HG03571 (cell line): ENCODE data around the gene ADK.
"Not testable (repeated sequence)": the region's sequence is repeated elsewhere in the genome, so short reads cannot be mapped to it uniquely, and the experiment has no call there.

Experiments used
- ATAC-seq: cut with Tn5 transposase; IDR thresholded peaks from one replicate; pipeline ENCODE4 v1.9.1; 2021; ENCODE audit not compliant: unreplicated experiment

ADK gene

DNA sequence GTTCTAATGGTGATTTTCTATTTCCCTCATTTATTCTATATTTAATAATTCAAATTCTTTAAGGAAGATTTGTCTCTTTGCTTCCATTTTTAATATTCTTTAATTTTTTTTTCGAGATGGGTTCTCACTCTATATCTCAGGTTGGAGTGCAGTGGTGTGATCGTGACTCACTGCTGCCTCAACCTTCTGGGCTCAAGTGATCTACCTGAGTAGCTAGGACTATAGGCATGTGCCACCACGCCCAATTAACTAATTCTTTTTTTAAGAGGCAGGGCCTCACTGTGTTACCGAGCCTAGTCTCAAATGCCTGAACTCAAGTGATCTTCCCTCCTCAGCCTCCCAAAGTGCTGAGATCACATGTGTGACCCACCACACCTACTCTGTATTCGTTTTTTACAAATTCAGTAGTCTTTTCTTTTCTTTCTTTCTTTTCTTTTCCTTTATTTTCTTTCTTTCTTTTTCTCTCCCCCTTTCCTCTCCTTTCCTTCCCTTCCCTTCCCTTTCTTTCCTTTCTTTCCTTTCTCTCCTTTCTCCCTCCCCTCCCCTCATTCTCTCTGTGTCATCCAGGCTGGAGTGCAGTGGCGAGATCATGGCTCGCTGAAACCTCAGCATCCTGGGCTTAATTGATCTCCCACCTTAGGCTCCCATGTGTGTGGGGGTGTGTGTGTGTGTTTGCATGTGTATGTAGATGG is 323.1 kb downstream of the ADK start:
- no peak for ATAC-seq

DNA sequence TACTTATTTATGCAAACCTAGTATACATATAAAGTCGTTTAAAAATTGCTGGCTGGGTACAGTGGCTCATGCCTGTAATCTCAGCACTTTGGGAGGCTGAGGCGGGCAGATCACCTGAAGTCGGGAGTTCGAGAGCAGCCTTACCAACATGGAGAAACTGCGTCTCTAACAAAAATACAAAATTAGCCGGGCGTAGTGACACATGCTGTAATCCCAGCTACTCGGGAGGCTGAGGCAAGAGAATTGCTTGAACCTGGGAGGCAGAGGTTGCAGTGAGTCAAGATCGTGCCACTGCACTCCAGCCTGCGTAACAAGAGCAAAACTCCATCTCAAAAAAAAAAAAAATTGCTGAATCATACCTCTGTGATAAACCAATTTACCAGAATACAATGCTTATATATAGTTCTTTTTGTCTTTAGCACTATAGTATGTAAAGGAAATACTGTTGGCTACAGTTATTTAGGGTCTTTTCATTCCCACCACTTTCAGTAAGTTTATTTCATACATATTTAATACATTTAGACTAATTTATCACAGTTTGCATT is 325.2 kb downstream of the ADK start:
- not testable (repeated sequence) for ATAC-seq

DNA sequence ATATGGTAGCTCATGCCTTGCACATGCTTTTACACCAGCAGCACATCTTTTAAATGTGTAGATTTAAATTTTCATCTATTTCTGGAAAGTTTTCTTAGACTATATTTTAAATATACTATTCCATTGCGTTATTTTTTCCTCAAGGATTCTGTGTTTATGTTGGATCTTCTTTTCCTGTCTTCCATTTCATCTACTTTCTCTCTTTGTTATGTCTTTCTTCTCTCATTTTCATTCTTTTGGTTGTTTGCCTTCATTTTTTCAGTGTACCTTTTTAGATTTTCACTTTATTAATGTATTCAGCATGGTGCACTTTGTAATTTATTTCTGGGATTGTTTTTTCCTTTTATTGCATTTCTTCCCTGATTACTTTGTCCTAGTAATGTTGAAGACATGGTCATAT is 329.8 kb downstream of the ADK start:
- ATAC-seq, result no peak

DNA sequence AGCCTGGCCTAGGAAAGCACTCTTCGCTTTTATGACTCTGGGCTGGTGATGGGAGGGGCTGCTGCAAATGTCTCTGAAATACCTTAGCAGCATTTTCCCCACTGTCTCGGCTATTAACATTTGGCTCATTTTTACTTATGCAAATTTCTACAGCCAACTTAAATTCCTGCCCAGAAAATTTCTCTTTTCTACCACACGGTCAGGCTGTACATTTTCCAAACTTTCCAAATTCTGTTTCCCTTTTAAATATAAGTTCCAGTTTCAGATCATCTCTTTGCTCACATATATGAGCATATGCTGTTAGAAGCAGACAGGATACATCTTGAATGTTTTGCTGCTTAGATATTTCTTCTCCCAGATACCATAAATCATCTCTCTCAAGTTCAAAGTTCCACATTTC is 332.3 kb downstream of the ADK start:
- ATAC-seq, result no peak

DNA sequence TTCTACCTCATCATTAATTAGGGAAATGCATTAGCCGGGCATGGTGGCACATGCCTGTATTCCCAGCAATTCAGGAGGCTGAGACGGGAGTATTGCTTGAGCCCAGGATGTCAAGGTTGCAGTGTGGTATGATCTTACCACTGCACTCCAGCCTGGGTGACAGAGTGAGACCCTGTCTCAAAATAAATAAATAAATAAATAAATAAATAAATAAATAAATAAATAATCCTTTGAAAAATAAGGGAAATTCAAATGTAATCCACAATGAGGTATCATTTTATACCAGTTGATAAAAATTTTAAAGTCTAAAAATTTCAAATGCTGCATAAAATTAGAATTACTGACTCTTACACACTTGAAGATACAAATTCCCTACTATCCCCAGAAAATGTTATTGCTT is 334.3 kb downstream of the ADK start:
- ATAC-seq, result no peak

DNA sequence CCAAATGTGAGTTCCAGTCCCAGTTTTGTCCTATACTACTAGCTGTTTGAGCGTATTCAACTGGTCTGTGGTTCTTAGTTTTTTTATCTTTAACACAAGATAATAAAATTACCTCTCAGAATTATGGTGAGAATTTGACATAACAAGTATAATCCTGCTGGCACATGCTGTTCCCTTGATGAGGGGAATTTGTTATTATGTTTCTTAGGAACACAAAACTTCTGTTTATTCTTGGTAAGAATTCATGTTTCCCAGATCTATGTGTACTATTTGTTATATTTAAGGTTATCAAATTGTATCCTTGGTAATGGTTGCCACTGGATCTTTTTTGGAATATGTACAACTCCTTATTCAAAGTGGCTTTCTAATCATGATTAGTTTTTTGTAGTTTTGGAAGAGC is 335.6 kb downstream of the ADK start:
- no peak for ATAC-seq

DNA sequence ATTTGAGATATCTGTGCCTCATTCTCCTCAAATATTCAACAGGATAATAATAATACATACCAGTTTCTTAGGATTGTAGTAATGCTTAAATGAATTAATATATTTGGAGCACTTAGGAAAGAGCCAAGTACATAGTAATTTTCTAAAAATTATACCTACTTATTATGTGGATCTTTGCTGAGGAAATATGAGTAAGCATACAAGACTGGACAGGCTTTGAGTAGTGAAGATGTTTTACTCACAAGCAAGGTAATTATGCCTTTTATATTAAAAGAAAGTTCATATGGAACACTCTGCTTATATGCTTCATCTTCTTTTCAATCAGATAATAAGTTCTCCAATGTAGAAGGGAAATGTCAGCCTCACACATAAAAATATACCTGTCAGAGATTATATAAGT is 337.9 kb downstream of the ADK start:
- ATAC-seq, result no peak

DNA sequence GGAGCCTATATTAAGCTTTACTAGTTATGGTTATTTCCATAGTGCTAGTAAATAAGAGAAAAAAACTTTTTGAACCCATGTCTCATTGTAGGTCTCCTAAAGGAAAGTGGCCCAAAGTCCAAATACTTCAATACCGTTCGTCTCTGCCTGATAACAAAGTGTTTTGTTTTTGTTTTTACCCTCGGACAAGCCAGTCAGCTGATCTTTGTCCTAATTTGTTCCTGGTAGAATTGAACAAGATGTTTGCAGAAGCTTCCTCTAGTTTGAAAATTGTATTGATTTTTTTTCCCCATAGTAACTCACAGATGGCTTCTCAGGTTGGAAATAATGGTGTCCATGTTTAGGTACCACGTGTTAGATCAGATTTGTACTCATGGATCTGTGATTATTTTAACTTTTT is 339.5 kb downstream of the ADK start:
- ATAC-seq, result no peak

DNA sequence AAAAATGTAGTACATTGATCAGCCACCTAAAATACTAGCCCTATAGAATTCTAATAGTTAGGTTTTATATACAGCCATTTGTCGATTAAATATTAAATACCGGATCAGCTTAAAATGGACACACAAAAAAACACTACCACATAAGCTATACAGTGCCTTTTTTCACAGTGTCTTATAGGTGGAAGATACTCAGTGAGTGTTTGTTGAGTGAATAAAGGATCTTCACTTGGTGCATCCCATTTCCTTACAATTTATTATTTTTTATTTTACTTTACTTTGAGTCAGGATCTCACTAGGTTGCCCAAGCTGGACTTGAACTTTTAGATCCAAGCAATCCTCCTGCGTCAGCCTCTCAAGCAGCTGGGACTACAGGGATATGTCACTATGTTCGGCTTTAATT is 340.0 kb downstream of the ADK start:
- ATAC-seq, result no peak

DNA sequence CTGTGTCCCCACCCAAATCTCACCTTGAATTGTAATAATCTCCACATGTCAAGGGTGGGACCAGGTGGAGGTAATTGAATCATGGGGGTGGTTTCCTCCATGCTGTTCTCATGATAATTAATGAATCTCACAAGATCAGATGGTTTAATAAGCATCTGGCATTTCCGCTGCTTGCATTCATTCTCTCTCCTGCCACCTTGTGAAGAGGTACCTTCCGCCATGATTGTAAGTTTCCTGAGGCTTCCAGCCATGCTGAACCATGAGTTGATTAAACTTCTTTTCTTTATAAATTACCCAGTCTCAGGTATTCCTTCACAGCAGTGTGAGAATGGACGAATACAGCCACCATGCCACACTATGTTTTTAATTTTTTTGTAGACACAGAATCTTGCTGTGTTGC is 345.3 kb downstream of the ADK start:
- ATAC-seq, result not testable (repeated sequence)

DNA sequence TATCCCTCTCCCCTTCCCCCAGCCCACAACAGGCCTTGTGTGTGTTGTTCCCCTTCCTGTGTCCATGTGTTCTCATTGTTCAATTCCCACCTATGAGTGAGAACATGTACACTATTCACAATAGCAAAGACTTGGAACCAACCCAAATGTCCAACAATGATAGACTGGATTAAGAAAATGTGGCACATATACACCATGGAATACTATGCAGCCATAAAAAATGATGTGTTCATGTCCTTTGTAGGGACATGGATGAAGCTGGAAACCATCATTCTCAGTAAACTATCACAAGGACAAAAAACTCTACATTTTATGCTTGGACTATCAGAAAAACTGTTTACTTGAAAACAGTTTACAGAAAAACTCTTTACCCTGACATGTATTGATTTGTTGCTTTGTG is 347.6 kb downstream of the ADK start:
- not testable (repeated sequence) for ATAC-seq

DNA sequence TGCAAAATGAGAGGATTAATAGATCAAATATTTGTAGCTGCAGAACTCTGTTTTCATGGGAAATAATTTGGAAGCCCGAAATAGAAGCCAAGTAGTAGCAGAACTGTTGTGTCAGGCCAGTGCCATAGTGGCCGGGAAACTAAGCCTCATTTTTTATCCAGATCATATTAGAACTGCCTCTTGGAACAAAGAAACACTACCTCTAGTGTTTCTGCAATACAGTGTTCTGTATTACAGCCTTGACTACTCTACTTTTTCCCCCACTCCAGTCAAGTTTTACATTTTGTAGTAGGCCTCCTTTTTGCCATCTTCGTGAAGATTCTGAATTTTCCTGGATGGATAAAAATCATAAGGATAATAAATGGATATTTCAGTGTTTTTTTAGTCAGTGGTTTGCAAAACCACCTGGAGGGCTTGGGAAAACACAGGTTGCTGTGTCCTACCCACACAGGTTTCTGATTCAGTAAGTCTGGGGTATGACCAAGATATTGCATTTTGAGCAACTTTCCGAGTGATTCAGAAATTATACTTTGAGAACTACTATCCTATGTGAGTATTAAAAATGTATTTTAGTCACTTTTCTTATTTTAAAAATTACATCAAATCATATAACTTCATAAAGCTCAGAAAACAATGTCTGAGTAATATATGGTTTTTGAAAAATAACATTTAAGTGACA is 349.1 kb downstream of the ADK start:
- no peak for ATAC-seq

DNA sequence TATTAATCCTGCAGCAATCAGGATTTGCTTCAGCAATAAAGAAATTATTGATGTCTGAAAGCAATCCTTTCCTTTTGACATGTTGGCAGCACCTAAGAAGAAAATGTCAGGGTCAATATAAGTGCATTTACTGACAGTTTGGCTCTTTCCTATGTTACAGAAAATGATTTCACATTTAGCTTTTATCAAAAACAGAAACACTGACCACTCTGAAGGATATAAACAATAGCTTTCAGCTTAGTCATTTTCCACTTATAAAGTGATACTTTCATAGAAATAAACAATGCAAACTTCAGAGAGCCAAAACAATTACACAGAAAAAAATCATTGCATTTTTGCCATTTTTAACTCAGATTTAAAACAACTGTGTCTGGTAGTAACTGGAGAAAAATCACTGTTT is 349.8 kb downstream of the ADK start:
- ATAC-seq, result no peak

DNA sequence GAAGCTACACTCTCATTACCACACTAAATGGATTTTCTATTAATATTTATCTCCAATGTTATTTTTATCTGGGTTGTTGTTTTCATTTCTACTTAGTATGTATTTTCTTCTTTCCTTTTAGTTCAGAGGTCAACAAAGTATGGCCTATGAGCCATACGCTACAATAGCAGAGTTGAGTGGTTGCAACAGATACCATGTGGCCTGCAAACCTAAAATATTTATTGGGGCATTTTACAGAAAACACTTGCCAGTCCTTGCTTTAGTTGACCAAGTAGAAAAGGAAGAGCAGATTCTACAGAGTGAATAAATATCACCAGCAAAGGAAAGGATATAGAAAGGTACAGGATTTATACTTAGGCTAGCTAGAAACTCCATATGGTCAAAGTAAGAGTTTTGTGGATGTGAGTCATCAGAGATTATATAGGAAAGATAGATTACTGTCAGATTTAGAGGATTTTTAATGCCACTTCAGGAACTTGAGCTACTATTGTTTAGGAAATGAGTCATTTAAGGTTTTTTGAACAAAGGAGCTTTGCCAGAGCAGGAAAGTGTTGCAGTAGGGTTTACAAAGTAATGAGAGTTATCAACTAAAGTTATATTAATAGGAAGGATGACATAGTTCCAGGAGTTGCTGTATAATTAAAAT is 352.1 kb downstream of the ADK start:
- no peak for ATAC-seq

DNA sequence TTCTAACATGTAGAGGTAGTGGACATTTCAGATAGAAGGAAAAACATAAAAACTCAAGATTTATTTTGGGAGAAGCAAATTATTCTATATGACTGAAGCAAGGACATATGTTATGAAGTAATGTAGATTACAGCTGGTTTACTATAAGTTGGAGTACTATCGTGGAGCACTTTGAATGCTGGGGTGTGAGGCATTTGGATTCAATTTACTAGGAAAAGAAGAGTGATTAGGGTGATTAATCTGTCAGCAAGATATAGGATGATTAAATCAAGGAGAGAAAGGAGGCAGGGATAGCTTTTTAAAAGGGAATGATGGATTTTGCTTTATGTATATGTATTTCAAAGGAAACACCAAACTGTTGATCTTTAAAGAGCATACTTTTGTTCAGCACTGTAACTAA is 356.9 kb downstream of the ADK start:
- no peak for ATAC-seq

DNA sequence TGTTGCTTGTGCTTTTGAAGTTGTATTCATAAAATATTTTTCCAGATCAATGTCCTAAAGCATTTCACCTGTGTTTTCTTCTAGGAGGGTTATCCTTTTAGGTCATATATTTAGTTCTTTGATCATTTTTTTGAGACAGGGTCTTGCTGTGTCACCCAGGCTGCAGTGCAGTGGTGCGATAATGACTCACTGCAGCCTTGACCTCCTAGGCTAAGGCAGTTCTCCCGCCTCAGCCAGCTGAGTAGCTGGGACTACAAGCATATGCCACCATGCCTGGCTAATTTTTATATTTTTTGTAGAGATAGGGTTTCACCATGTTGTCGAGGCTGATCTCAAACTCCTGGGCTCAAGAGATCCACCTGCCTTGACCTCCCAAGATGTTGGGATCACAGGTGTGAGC is 359.6 kb downstream of the ADK start:
- no peak for ATAC-seq

DNA sequence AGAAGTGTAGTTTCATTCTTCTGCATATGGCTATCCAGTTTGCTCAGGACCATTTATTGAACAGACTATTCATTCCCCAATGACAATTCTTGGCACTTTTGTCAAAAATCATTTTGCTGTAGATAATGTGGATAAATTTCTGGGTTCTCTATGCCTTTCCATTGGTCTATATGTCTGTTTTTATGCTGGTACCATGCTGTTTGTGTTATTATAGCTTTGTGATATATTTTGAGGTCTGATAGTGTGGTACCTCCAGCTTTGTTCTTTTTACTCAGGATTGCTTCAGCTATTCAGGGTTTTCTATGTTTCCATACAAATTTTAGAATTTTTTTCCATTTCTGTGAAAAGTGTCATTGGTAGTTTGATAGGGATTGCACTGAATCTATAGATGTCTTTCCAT is 360.0 kb downstream of the ADK start:
- ATAC-seq, result no peak

DNA sequence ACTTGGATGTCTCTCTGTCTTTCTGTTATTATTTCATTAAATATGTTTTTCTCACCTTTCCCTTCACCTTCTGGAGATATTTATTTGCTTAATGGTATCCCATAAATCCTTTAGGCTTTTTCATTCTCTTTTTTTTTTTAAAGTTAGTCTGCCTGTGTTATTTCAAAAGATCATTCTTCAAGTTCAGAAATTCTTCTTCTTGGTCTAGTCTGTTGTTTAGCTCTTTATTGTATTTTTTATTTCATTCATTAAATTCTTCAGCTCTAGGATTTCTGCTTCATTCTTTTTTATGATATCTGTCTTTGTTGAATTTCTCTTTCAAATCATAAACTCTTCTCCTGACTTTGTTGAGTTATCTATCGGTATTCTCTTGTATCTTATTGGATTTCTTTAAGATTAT is 363.3 kb downstream of the ADK start:
- no peak for ATAC-seq

DNA sequence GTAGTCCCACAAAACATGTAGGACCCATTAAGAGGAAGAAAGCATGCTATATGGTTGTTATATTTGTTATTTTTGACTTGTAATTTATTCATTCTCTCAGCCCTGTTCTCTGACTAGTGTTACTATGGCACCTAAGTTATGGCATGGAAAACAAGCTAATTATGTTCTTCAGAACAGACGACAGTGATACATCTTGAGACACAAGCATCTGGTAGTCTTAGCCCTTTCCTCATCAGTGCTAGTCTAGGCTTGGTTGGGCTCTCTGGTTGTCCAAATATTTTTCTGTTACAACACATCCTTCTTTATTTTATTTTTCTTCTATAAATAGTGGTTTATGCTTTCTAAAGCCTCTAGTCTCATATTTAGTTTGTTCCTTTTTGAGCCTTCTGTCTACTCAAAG is 367.0 kb downstream of the ADK start:
- no peak for ATAC-seq

DNA sequence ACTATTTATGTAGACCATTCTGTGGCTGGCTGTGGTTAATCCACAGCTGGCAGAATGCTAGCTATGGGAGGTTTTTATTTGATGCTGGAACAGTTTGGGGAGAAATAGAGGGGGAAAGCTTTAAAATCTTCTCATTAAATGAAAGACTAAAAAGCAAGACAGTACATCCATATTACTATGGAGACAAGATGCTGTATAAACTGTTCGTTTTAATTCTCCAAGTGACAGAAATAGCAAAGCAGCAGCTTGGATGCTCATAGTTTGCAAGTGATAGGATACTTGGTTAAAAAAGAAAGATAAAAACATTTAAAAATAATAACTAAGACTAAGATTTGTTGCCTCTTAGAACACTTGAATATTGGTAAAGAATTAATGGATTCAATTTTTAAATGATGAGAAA is 370.5 kb downstream of the ADK start:
- no peak for ATAC-seq

DNA sequence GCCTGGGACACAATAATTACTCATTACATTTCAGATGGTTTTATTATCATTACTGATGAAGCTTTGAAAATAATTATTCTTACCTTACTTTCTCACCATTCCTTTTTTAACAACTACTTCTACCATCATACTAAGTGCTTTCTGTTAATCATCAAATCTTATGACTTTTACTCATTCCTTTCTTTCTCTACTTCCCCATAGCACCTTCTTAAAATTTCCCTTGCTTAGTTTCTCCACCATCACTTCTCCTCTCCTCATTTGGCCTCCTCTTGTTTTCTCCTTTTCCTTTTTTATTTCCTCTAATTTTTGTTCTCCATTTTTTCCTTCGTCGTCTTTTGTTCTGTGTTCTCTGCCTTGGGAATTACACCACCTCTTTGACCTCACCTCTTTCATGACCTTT is 372.2 kb downstream of the ADK start:
- no peak for ATAC-seq

DNA sequence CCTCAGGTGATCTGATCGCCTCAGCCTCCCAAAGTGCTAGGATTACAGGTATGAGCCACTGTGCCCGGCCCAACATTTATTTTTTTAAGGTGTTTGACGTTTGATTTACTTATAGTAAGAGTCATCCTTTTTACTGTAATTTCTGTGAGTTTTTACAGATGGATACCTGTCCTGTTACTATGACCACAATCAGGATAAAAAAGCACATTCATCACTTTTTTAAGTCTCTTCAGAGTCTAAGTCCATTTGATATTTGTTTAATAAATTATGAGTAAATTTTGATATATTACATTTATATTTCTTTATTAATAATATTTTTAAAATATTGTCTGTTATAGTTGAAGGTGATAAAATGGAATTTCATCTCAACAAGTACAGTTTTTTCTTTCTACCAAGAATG is 374.9 kb downstream of the ADK start:
- no peak for ATAC-seq
